LNCAP (cell line): ENCODE data around the gene PIAS2.

Source experiments
- TF ChIP-seq, protein P1 (sequence below): fragments of 450-650 bp; IDR thresholded peaks from 2 replicates; pipeline ENCODE4 v1.5.1; 2017; ENCODE audit warnings: mild to moderate bottlenecking

PIAS2 gene

DNA sequence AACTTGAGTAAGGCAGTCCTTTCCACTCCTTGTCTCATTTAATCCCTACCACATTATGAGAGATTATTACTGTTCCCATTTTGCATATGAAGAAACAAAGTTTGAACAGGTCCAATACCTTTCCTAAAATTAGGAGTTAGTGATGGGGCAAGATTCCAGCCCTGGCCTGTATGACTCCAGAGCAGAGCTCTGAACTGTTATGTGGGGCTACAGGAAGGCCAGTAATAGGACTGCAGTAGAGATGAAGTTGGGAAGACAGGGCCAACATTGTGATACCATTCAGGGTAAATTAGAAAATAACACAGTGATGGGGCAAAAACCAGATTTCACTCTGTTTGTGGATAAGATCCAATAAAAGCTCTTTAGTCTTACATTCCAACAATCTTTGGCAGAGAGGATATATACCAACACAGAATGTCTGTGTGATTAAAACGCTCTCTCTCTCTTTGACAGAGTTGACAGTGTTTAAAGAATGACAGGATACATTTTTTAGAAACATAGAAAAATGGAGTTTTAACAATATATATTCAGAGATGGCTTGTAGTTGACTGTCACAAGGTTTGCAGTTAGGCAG, 22.8 kb upstream of the PIAS2 start:
- TF ChIP-seq, protein P1, sequence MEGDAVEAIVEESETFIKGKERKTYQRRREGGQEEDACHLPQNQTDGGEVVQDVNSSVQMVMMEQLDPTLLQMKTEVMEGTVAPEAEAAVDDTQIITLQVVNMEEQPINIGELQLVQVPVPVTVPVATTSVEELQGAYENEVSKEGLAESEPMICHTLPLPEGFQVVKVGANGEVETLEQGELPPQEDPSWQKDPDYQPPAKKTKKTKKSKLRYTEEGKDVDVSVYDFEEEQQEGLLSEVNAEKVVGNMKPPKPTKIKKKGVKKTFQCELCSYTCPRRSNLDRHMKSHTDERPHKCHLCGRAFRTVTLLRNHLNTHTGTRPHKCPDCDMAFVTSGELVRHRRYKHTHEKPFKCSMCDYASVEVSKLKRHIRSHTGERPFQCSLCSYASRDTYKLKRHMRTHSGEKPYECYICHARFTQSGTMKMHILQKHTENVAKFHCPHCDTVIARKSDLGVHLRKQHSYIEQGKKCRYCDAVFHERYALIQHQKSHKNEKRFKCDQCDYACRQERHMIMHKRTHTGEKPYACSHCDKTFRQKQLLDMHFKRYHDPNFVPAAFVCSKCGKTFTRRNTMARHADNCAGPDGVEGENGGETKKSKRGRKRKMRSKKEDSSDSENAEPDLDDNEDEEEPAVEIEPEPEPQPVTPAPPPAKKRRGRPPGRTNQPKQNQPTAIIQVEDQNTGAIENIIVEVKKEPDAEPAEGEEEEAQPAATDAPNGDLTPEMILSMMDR: no peak

DNA sequence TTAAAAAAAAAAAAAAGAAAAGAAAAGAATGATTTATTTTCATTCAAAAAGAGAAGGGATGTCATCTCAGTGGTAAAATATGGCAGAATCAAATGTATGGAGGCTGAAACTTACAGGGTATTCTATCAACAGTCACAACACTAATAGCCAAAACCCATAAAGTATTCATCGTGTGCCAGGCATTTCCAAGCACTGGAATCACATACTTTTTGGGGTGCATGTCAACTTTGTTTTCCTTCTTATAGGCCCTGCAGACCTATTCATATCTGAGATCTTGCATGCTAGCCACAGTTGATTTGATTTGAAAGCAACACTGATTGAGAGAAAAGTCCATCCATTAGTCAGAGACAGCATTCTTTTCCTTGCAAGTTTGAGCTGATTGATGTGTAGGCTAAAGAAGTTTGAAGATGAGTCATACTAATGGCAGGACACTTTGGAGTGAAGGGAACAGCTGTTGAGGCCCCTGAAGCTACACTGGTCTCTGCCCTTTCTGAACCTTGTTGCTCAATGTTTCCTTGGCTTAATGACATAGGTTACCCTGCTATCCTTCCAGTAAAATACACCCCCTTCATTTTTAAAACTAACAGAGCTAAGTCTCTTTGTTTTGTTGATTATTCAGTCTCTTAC, 22.1 kb upstream of the PIAS2 start:
- TF ChIP-seq, protein P1: no peak

DNA sequence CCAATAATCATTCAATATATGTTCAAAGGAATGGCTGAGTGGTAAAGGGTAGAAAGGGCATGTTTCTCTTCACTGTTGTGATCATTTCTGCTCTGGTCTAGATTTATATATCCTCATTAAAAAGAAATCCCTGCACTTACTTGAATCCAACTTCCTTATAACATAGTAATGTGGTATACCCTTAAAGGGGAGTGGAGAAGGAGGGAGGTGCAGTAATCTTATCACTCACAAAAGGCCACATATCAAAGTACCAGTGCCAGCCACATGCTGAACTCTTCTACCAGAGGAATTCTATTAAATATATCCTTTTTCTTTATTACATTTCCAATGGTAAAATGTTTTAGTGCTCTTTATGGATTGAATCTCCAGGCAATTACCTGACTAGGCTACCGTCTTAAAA, 3.3 kb upstream of the PIAS2 start:
- TF ChIP-seq, protein P1: no peak

DNA sequence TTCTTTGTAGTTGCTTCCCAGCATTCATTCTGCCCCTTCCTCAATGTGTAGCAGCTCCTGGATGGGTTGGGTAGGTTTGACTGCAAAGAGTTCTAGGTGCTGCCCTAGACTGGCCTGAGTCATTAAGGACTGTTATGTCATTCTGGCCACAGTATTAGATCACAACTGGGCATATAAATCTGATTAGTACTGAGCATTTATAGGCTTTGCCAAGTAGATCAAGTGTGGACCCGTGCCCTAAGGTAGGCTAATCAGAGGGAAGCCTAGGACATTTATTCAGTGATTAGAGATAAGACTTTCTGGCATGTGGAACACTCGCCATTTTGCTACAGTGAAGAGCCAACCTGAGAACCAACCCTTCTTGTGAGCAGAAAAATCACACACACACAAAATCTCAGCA, 2.8 kb upstream of the PIAS2 start:
- TF ChIP-seq, protein P1: no peak

DNA sequence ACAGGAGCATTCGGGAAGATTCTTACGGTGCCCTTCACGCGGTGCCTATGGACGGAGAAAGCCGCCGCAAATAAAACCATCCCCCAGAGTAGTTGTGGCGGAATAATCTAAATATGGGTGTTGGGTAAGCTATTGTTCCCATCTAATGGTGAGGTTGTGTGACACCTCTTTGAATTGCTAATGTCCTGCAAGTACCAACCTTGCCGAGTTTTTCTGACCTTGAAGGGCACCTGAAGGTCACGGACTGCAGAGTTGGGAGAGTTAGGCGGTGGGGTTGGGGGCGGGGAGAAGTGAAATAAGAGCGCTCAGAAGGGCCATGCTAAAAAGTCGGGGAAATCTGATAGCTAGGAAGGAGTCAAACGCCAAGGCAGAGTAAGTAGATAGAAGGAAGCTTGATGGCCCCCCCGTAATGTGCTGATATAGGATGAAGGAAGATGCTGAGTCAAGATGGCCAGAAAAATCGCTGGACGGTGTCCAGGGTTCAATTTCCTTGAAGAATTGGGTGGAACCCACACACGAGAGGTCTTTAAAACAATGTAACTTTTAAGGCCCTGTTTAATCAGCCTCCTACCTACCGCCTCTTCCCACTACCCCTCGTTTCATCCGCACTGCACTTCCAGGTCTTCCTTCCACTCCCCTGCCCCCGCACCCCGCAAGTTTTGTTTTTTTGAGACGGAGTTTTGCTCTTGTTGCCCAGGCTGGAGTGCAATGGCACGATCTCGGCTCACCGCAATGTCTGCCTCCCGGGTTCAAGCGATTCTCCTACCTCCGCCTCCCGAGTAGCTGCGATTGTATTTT, 695 bp upstream of the PIAS2 start:
- TF ChIP-seq, protein P1: no peak

DNA sequence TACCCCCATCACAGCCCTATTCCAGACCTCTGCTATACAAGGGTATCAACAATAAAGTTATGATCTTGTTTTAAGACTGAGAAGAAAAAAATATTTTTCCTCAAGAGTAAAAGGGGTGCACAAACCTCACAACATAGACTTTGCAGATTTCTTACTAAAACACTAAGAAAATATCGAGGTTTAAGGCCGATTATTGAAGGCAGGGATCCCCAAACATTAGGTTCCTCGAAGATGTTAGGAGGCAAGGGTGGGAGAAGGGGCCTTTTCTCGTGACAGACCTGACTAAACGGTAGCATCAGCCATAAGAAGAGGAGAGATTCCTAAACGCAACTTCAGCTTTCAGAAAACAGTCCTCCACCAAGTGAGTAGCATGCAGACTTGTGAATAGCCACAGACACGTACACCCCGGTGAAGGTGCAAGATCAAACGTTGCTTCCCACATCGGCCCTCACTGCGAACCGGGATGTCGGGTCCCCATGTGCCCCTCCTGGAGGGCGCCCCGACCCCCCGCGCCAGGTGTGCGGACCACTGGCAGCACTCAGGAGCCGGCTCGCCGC, 678 bp downstream of the PIAS2 start:
- TF ChIP-seq, protein P1: no peak

DNA sequence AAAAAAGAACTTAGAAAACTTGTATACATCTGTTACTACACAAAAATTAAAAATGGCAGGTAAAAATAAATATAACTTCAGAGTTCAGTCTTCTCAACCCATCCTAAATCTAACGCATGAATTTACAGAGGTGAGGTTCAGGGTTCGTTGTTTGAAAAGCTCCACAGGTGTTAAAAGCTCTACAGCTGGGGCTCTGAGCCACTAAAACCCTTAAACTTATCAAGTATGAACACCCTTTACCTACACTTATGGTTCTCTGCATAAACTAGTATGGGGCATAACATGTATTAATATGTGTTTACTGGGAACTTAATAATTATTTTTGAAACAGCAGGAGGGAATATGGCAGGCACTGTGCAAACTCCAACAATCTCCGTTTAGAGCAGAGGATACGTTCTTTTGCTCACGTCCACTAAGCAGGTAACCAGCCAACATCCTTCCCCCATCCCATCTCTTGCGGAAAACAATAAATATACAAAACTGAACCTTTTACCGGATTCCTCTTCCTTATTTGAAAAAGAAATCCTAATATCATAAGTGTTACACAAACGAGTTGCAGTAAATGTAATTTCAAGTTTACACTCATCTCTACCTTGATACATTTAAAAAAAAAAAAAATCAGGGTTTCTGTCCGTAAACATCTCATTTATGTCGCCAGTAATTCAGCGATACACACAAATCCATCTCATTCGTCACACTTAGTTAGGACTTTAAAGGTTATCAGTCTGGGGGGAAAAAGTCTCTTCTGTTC, 1.3 kb downstream of the PIAS2 start:
- TF ChIP-seq, protein P1: no peak
